Germinal center (tissue), 1 donor: ENCODE data around the gene ZNF813.

Experiments used
- DNase-seq: peaks from one replicate; pipeline ENCODE4 v3.0.0; 2012; ENCODE audit warnings: mixed read lengths, low spot score

Gene ZNF813

DNA sequence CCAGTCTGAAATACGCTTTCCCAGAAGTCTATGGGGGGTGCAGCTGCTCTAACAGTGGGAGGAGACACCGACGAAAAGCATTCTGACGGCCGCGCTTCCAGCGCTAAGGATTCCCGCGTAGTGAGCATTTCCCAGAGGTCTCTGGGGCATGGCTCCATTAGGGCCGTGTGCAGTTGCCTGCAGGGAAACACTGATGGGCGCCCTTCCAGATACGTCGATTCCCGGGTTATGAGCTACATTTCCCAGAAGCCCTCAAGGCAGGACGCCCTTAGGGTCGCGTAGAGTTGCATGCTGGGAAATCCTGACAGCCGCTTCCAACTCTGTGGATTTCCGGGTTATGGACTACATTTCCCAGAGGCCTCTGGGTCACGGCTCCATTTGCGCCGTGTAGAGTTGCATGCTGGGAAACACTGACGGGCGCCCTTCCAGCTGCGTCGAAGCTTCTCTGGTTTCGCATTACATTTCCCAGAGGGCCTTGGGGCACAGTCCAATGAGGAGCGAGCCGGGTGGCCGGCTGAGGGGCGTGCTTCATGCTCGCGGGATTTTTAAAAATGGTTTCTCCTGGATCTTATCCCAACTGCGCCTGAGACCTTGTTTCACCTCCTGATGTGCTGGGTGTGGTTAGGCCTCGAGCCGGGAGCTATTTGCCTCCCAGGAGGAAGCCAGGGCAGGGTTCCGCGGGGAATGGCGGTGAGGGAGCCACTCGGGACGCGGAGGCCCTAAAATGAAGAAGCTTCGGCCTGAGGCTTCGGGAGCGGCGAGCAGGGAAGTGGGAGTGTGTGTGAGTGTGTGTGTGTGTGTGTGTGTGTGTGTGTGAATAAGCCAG, 53.2 kb downstream of the ZNF813 start:
- DNase-seq: peak; percentile 91

DNA sequence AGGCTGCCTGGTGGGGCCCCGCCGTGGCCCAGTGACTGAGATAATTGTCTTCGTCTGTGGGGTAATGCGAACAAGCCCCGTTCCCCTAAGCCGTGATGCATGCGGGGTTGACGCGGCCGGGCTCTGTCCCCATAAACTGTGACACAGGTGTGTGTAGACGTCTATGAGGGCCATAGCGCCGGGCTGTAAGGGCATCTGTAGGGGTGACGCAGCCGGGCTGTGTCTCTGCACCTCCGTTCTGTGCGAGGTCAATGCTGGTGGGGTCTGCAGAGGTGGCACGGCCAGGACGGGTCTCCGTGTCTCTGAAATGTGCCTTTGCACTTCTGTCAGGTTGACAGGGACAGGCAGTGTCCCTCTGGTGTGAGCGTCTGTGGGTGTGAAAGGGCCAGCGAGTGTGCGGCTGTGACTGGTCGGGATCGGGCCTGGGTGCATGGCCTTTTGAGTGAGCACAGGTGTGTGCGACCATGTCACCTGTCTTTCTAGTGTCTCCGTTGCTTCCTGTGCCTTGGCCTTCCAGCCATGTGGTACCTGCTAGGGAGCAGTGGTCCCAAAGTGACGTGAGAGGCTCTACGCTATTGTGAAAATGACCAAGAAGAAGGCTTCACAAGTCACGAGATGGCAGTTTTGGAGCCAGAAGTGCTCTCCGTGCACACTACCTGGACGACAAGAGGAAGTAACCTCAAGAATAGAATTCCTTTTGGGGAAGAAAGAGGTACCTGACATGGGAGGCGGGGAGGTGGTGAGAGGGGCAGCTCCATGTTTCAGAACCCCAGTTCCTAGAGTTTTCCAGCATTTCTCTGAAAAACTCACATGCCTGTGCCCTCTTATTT, 54.1 kb downstream of the ZNF813 start:
- peak; percentile 9 for DNase-seq

DNA sequence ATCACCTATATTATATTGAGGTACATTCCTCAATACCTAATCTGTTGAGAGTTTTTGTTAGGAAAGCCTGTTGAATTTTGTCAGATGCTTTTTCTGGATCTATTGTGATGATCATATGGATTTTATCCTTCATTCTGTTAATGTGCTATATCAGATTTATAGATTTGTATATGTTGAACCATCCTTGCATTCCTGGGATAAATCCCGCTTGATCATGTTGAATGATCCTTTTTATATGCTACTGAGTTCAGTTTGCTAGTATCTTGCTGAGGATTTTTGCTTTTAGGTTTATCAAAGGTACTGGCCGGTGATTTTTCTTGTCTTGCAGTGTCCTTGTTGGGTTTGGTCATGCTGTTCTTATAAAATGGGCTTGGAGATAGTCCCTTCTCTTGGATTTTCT, 58.4 kb downstream of the ZNF813 start:
- no peak for DNase-seq

DNA sequence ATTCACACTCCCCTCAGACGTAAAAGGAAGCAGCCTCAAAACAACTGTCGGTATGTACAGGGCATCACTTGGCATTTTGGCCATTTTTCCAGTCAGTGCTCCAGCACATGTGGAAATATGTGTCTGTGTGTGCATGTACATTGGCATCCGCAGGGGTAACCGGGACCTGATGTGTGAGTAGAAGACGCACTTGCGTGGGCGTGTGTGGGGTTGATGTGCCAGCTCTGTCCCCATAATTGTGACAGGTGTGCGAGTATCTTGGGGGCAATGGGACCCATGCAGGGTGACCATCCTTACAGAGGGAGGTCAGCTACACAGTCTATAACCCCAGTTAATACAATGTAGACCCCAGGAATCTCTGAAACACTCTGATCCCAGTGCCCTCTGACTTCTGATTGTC, 63.1 kb downstream of the ZNF813 start:
- no peak for DNase-seq

DNA sequence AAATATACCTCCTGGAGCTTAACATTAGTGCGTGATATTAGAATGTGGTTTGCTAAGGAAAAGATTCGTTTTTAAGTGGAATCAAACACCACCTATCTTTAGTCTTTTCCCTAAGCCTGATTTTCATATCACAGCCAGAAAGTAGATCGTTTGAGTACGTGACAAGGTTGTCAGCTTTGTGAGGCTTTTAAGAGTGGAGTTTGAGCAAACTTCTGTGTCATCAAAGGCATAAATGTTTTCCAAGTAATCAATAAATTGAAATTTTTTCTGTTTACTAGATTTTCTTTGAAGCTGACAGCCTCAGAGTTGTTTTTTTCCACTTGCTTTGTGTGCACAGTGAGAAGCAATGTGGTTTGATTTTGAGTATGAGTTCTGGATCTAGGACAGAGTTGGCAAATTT, 63.9 kb downstream of the ZNF813 start:
- DNase-seq: no peak

DNA sequence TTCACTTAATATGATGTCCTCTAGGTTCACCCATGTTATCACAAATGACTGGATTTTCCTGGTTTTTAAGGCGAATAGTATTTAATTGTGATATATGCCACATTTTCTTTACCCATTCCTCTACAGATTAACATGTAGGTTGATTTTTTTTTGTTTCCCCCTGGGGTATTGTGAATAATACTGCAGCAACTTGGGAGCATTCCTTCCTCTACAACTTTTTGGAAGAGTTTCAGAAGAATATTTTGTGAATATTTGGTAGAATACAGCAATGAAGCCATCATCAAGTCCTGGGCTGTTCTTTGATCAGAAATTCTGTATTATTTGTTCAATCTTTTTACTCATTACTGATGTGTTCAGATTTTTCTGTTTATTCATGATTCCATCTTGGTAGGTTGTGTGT, 64.8 kb downstream of the ZNF813 start:
- no peak for DNase-seq

DNA sequence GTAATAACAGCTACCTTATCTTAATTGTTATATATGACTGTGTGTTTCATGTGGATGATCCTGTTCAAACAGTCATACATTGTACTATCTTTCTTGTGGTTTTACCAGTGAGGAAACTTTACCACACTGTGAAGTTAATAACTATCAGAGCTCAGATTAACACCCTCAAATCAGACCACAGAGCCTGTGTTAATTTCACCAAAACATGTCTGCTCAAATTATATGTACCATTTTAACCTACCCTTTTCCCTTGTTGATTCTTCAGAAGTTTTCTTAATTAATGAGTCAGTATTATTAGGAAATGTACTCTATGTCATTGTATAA, 68.7 kb downstream of the ZNF813 start:
- DNase-seq: no peak

DNA sequence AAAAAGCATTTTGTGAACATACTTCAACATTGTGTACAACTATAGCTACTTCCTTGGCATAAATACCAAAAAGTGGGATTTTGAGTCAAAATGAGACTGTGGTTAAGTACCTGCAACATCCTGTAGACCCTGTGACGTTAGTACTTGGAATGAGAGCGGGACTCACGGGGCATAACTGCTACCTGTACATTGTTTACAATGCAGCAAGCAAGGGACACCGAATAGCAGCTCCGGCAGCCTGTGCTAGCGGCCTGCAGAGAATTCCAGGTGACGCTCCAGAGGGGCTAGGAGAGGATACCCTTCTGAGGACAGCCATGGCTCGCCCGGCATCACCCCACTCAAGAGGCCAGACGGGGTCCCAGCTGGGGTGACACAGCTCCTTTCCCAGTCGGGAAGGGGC, 69.6 kb downstream of the ZNF813 start:
- no peak for DNase-seq

DNA sequence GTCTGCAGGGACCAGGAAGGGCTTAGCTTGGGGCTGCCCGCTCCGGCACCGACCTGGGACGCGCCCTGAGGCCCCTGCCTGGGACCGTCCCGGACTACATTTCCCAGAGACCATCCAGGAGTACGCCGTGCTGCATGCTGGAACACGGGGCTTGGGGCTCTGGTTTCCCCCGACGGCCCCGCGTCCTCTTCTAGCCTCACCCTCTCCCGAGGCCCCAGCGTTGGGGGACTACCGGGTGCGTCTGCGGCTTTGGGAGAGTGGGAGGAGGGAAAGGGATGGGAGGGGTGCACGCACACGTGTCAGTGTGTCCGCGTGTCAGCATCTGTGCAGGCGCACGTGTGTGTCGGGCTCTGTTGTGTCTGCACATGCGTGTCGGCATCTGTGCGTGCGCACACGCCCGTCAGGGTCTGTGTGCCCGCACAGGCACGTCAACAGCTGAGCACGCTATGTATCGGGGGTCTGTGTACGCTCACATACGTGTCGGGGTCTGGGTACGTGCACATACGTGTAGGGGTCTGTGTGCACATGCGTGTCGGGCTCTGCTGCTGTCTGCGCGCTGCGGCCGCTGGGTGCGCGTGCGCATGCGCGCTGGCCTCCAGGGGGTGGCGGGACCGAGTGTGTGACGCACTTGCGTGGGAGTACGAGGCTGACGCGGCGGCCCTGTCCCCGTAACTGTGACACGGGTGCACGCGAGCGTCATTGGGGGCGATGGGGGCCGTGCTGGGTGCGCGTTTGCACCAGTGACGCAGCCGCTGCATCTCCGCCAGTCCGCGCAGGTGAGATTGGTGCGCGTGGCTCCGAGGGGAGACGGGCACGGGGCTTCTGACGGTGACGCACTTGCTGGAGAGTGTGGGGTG, 70.2 kb downstream of the ZNF813 start, which contains the start of gene ZNF331:
TSS of gene ZNF331 (plus strand) at position 625 of the 857 bp plus-strand sequence. CDS start 31,232 bp downstream, outside the sequence.
- DNase-seq: peak; percentile 84

DNA sequence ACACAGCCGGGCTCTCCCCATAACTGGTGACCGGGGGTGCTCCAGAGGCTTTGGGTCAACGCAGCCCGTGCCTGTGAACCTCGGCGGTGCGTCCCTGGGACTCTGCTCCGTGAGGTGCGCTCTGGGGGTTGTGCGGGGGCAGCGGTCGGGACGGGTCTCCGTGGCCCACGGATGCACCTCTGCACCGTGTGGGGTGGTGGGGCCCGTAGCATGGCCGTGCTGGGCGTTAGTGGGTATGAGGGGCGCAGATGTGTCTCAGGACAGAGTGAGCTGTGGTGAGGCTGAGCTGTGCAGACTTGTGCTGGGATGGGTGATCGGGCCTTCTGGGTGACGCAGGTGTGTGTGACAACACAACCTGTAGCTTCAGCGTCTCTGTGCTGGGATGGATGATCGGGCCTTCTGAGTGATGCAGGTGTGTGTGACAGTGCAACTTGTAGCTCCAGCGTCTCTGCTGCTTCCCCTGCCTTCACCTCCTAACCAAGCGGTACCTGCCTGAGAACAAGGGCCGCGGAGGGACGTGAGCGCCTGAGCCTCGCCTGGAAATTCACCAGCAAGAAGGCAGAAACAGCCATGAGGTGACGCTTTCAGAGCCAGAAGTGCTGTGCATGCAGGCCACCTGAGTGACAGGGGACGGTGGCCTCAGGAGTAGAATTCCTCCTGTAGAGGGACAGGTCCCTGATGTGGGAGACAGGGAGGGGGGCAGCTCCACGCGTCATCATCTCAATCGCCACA, 71.0 kb downstream of the ZNF813 start:
- DNase-seq: no peak

DNA sequence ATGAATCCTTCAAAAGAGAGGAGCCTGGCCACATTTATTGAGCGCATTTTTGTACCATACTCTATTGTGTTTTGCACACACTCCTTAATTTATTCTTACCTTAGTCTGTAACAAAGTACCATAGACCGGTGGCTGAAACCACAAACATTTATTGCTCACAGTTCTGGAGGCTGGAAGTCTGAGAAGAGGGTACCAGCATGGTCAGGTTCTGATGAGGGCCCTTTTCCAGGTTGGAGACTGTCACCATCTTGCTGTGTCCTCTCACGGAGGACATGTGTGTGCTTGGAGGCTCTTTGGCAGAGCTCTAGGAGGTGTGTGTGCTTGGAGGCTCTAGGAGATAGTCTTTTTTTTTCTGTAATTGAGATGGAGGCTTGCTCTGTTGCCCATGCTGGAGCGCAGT, 72.6 kb downstream of the ZNF813 start:
- DNase-seq: no peak

DNA sequence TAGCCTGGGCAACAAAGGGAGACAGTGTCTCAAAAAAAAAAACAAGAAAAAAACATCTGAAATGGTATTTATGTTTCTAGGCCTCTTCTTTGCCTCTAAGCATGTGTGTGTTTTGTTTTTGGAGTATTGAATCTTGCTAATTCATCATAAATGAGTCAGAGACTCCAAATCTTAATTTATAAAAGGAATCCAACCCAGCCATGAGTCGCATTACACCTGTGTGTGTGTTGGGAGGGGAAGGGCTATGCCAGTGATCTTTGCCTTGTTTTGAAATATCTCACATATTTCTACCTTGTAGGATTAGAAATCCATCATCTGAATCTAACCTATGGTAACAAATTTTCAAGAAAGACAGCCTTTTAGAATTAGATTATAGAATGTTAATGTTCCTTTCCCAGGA, 74.4 kb downstream of the ZNF813 start:
- no peak for DNase-seq

DNA sequence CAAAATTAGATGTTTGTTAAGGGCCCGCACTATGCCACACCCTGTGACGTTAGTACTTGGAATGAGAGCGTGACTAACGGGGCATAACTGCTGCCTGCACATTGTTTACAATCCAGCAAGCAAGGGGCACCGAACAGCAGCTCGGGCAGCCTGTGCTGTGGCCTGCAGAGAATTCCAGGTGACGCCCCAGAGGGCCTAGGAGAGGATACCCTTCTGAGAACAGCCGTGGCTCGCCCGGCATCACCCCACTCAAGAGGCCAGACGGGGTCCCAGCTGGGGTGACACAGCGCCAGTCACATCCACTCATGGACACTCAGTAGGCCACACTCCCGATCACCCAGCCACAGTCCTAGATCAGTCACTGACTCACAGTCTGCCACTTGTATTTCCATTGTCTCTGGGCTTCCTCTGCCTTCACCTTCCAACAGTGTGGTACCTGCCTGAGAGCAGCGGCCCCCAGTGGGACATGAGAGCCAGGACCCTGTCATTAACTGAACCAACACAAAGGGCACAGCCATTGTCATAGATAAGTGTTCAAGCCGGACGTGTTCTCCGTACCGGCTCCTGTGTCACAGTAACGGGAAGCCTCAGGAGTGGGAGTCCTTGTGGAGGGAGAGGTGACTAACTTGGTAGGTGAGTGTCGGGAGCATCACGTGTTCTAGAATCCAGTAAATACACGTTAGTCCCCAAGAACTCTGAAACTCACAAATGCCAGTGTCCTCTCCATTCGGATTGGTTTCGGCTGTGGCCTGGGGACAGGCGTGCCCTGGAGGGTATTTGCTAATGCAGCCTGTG, 77.9 kb downstream of the ZNF813 start:
- no peak for DNase-seq
